SK-MEL-5 (cell line): ENCODE data around the gene CPVL. TPM values are rescaled to one million over a fixed set of nuclear protein-coding genes. Genes with fewer than 3 reads are reported as not detected.

Source experiments
- DNase-seq: peaks from one replicate; pipeline ENCODE4 v3.0.0-alpha.2; 2016; ENCODE audit warnings: low read depth, low spot score
- in situ Hi-C: cut with HindIII; loops from 2 replicates; pipeline ENCODE4 v1.10.0; 2016; ENCODE audit warnings: low sequenced_read_pairs, high pct_unique_total_duplicates, low pct_unique_long_range_greater_than_20kb
- polyA plus RNA-seq, 2 experiments: library from polyadenylated mRNA; depleted of rRNA; stranded (reverse); fragments of >200 nt; gene quantifications; 2 replicates each; pipeline ENCODE4 v1.2.3, GENCODE V29; 2015
- total RNA-seq: library from RNA; depleted of rRNA; stranded (reverse); fragments of >200 nt; shearing (Covaris generic); gene quantifications from 2 replicates; pipeline ENCODE4 v1.2.3, GENCODE V29; 2014; rRNA removed

CPVL gene
- total RNA-seq = 471 and 497 TPM in 2 replicates
- 314 and 321 TPM in 2 replicates for polyA plus RNA-seq (2015; cell fraction: cytosol; rRNA removed)
- 57.0 and 76.9 TPM in 2 replicates for polyA plus RNA-seq (2015; cell fraction: nucleus; rRNA removed)

- peak; percentile 96 for DNase-seq
- in situ Hi-C loops = no loop called here
Observed at GRCh38 chr7:29146057-29146706, at the start of gene CPVL. CPVL (minus strand) TSS chr7:29146537; CDS start chr7:29121061, 25,476 bp downstream.

GRCh38 chr7:29194594-29195427, 48.5 kb upstream of the CPVL start, which contains the start of gene CHN2:
CHN2 (plus strand) TSS chr7:29194775.
- in situ Hi-C loops = no loop called here
- DNase-seq = peak; percentile 74

GRCh38 chr7:29194206-29194593, 47.9 kb upstream of the CPVL start:
- in situ Hi-C loops = no loop called here
- DNase-seq = peak; percentile 38

- DNase-seq = no peak
- in situ Hi-C loops = no loop called here
Observed at GRCh38 chr7:29193316-29194205, 47.2 kb upstream of the CPVL start.

- no peak for DNase-seq
- in situ Hi-C loops = no loop called here
Observed at GRCh38 chr7:29192811-29193210, 46.5 kb upstream of the CPVL start.

DNA sequence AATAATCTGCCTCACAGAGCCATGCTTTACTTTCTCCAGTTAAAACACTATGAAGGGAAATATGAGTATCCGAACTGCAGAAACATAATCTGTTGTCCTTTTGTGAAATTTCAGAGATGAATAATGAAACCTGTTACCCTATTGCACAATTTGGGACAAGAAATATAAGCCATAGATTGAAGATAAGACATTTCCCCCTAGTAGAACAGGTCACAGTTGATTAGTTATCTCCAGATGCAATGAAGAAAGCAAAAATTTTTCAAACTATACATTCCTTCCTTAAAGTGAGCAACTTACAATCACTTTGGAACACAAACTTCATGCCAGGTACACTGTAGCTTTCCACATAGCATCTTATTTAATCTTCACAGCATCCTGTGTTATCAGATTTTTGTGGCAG, 46.0 kb upstream of the CPVL start:
- in situ Hi-C loops = no loop called here
- DNase-seq = no peak

DNA sequence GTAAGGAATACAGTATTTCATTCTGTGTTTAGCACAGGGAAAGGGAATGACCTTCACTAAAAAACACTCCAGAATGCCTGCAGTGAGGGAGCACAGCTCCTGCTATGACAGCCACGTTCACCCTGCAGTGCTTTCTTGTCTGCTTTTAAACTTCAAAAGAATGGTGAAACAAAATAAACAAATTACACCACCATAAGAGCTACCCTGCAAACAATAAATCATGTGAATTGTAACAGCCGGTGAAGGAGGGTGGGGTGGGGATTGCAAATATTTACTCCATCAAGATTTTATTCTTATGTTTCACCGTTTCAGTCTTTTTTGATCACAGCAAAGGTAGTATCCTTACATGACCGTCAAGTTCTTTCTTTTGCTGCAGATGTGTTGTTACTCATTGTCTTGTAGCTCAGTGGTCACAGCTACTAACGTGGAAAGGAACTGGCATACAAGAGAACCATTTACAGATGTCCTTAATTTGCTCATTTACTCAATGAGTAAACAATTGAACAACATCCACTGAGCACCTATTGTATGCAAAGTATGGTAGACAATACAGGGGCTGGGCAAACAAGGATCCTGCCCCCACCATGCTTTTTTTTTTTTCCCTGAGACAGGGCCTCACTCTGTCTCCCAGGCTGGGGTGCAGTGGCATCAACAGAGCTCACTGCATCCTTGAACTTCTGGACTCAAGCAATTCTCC, 44.2 kb upstream of the CPVL start:
- no peak for DNase-seq
- in situ Hi-C loops = no loop called here

DNA sequence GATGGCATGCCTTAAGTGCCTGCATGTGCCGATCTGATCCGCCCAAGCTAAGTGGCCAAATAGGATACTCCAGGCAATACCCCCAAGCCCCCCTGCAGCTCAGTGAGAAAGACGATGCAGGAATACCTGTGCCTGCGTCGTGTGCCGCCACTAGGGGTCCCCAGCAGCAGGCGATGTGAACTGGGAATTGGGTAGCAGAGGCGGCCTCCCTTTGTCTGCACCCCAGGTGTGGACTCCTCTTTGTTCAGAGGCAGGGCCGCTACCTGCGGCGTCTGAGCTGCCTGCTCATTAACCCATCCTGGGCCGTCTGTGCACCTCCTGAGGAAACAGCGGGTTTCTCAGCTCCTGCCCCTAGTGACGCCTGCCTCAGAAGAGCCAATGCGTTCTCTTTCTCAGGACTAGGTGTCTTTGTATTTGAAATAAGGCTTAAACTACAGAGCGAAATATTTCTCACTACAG, 43.4 kb upstream of the CPVL start:
- in situ Hi-C loops = no loop called here

DNA sequence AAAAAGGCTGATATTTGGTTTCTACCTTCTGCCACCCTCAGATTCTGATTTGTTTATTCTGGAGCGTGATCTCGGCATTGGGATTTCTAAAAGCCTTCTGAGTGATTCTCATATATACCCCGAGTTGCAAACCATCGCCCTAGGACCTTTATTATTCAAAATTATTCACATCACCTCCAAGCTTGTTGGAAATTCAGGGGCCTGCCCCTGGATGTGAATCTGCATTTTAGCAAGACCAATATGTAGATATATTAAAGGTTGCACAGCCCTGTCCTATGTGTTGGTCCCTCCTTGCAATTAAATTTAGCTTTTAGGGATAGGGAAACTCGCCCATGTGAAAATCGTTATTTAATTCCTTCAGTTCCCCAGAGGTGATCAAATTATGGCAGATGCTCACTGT, 39.3 kb upstream of the CPVL start:
- no peak for DNase-seq
- in situ Hi-C loops = no loop called here

More for the DNA sequence above, 43.4 kb upstream of the CPVL start:
- peak; percentile 81 for DNase-seq

- DNase-seq = no peak
- in situ Hi-C loops = no loop called here
Observed at GRCh38 chr7:29184599-29184998, 38.3 kb upstream of the CPVL start.

- no peak for DNase-seq
Observed at GRCh38 chr7:29179115-29179514, 32.8 kb upstream of the CPVL start.

GRCh38 chr7:29177963-29178600, 31.7 kb upstream of the CPVL start:
- peak; percentile 78 for DNase-seq
- in situ Hi-C loops = no loop called here

More at GRCh38 chr7:29179115-29179514, 32.8 kb upstream of the CPVL start:
- in situ Hi-C loops = no loop called here

DNA sequence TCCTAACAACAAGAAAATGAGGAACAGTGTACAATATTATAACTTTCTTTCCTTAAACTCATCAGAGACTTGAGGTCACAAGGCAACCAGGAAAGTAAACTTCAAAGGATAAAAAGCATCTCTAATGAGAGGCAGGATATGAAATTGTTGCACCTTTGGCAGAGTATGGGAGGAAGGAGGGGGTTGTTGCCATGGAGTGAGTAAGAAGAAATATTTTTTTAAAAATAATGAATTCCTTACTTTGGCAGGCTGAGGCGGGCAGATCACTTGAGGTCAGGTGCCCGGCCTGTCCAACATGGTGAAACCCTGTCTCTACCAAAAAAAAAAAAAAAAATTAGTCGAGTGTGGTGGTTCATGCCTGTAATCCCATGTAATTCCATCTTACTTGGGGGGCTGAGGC, 27.1 kb upstream of the CPVL start:
- DNase-seq = no peak
- in situ Hi-C loops = no loop called here

DNA sequence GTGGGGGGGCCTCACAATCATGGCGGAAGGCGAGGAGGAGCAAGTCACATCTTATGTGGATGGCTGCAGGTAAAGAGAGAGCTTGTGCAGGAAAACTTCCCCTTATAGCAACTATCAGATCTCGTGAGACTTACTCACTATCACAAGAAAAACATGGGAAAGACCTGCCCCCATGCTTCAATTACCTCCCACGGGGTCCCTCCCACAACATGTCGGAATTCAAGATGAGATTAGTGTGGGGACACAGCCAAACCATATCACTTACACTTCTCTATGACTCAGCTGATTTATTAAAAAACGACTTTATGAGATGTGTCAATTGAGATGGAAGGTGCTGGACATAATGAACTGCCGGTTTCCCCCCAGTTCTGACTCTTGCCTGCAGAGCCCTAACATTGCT, 24.4 kb upstream of the CPVL start:
- in situ Hi-C loops = no loop called here
- DNase-seq = no peak

DNA sequence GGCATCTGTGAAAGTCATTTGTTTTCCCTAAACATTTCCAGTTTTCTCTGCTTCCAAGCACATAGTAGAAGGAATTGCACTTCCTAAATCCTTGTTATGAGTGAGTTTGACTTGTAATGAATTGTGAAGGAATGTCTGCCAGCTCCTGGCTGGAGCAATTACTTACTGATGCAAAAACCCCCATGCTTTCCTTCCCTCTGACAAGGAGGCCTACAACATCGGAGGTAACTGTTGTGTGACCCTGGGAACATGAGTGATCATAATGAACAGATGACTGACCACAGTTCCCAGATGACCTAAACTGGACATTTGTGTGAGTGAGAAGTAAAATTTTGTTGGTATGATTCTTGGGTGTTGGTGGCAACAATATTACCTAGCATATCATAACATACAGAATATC, 21.4 kb upstream of the CPVL start:
- peak; percentile 40 for DNase-seq
- in situ Hi-C loops = no loop called here

- in situ Hi-C loops = no loop called here
Observed at GRCh38 chr7:29163854-29164253, 17.5 kb upstream of the CPVL start.

GRCh38 chr7:29162577-29162976, 16.2 kb upstream of the CPVL start:
- DNase-seq = no peak
- in situ Hi-C loops = no loop called here

More at GRCh38 chr7:29163854-29164253, 17.5 kb upstream of the CPVL start:
- DNase-seq = no peak
